Stimulated activated CD8-positive, alpha-beta memory T cell treated with anti-CD3 and anti-CD28 coated beads, Interleukin-2, amount 100 ng/mL, for 1 hour (primary cell): ENCODE measurements around the gene ATAD2B.
"Not testable (repeated sequence)": the region's sequence is repeated elsewhere in the genome, so short reads cannot be mapped to it uniquely, and the experiment has no call there.

ENCODE experiments used
- DNase-seq, 2 donors: peaks; one replicate each; pipeline ENCODE4 v3.0.0-alpha.2; 2020; ENCODE audit warnings: low read depth in 2 of 2

The ATAD2B gene

GRCh38 chr2:23791030-23791429, 135.9 kb downstream of the ATAD2B start:
- no peak for DNase-seq

- no peak for DNase-seq
Observed at GRCh38 chr2:23789012-23789411, 137.9 kb downstream of the ATAD2B start.

- DNase-seq = no peak
Observed at GRCh38 chr2:23788100-23788499, 138.8 kb downstream of the ATAD2B start.

DNA sequence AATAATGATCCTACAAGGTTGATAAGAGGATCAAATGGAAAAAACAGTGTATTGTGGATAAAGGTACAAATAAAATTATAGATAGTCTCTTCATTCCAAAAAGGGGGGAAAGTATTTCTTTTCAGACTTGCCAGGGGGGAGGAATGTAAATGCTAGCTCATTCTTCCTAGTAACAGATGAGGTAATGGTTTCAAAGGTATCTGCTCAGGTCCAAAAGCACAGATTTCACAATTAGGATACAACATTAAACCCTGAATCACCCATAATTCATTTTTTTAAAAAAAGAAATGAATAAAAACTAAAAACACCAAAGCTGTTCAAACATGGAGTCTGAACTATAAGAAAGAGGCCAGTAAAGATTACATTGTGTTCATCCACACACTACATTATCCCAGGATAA, 142.0 kb downstream of the ATAD2B start:
- no peak for DNase-seq

- DNase-seq = no peak
Observed at GRCh38 chr2:23782646-23783045, 144.3 kb downstream of the ATAD2B start.

DNA sequence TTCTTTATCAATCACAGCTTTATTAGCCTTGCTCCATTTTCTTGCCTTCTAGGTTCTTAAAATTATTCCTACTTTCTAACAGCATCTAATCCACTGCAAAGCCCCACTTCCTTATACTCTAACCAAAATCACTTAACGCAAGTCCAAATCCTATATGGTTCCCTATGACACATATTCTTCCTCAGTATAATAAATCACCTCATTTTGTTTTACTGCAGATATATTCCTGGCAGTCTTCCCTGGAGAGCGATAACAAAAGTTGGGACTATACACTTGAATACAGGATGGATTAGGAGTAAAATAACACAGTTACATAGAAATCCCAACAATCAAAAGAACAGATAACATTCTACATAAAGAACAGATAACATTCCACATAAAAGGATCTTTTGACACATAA, 144.8 kb downstream of the ATAD2B start:
- no peak for DNase-seq

- DNase-seq = not testable (repeated sequence)
Observed at GRCh38 chr2:23780465-23780864, 146.5 kb downstream of the ATAD2B start.

- DNase-seq = no peak
Observed at GRCh38 chr2:23777826-23778225, 149.1 kb downstream of the ATAD2B start.

DNA sequence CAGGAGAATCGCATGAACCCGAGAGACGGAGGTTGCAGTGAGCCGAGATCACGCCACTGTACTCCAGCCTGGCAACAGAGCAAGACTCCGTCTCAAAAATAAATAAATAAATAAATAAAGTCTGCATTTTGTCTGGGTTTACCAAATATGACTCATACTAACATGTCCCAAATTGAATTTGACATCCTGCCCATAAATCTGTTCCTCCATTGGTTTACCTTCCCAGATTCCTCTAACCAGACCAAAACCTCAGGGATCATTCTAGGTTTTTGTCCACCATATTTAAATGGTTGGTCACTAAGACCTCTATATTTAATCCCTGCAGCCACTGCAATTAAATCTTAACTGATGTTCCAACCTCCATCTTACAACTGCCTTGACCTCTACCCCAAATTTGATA, 150.9 kb downstream of the ATAD2B start:
- no peak for DNase-seq

DNA sequence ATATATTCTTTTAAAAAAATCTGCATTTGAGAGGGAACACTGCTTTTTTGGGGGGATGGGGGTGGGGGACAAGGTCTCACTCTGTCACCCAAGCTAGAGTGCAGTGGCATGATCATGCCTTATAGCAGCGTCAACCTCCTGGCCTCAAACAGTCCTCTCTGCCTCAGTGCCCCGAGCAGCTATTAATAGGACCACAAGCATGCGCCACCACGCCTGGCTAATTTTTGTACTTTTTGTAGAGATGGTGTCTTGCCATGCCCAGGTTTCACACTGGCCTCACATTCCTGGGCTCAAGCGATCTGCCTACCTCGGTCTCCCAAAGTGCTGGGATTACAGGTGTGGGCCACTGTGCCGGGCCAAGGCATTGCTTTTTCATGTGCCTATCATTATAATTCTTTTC, 154.2 kb downstream of the ATAD2B start:
- DNase-seq = no peak

DNA sequence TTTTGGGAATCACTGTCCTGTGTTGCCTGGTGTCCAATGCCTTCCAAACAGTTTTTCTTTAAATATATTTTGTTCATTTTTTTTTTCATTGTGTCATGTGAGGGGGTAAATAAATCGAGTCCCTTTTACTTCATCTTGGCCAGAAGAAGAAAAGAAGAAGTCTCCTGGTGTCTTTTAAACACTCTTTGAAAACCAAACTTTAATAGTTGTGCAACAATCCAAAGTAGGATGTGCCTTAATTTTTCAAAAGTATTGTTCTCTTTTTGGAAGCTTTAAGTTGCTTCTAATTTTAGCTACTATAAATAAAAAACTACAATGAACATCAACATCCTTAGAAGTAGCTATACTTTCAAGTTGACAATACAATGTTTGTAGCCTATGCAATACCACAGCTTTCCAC, 154.9 kb downstream of the ATAD2B start:
- DNase-seq = no peak

- DNase-seq = no peak
Observed at GRCh38 chr2:23769364-23769763, 157.6 kb downstream of the ATAD2B start.

DNA sequence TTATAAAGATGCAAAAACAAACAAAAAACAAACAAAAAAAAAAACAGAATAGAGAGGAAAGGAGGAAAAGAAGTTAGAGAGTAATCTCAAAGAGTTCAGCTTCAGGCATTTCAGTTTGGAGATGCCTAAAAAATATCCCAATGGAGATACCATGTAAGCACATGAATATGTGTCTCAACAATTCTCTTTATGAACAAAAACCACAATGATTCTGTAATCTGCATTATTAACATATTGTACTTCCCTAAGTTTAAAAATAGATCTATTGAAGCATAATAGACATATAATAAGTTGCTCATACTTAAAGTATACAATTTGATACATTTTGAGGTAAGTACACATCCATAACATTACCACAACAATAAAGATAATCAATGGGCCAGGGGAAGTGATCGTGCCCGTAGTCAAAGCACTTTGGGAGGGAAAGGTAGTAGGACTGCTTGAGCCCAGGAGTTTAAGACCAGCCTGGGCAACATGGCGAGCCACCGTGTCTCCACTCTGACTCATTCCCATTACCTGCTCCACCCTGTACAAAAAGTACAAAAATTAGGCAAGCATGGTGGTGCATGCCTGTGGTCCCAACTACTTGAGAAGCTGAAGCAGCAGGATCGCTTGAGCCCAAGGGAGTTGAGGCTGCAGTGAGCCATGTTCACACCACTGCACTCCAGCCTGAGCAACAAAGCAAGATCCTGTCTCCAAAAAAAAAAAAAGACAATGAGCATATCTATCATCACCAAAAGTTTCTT, 158.9 kb downstream of the ATAD2B start:
- no peak for DNase-seq

DNA sequence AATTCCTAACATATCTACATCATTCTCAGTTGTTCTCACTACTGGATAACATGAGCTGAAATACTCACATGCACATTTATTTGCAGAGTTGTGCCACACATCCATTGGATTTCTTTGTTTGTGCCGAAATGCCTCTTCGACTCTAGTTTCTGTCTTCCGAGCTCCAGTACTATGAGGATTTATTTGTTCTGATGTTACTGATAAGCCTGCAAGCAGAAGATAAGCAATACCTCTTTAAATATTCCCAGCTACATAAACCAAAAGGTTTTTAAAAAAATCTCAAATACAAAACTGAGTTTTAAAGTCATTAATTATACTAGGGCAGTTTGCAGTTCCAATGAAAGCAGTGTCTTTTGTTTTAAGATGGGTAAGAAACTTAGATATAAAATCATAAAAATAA, 164.8 kb downstream of the ATAD2B start:
- DNase-seq = no peak

DNA sequence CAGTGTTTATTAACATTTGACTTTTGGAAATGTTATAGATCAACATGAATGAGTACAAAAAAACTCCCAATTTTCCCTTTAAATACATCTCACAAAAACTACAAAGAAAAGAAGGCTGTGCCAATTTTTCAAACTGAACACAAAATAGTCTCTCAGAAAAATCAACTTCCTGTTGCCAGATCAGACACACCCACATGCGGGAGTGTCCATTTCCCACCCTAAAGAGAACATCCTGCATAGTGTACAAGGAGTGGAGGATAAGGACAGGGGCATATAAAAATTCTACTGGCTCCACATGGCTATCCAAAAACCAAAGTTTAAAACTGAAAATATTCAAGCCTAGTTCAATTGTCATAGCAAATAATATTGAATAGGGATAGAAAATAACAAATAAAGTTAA, 165.3 kb downstream of the ATAD2B start:
- DNase-seq = no peak

DNA sequence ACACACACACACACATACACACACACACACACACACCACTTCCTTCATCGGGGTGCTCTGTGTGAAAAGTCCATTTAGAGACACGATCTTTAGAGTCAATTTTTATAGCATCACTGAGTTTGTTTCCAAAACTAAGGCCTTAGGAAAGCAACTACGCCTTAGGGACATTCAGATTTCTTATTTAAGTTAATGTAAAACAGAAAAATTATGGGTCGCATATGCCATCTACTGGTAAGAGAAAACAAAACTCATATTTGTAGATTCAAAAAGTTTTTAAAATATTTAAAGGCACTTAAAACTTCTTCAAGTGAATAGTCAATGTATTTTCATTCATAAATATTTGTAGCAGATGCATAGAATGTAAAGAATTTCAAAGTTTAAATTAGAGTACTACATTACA, 166.2 kb downstream of the ATAD2B start:
- DNase-seq = no peak

DNA sequence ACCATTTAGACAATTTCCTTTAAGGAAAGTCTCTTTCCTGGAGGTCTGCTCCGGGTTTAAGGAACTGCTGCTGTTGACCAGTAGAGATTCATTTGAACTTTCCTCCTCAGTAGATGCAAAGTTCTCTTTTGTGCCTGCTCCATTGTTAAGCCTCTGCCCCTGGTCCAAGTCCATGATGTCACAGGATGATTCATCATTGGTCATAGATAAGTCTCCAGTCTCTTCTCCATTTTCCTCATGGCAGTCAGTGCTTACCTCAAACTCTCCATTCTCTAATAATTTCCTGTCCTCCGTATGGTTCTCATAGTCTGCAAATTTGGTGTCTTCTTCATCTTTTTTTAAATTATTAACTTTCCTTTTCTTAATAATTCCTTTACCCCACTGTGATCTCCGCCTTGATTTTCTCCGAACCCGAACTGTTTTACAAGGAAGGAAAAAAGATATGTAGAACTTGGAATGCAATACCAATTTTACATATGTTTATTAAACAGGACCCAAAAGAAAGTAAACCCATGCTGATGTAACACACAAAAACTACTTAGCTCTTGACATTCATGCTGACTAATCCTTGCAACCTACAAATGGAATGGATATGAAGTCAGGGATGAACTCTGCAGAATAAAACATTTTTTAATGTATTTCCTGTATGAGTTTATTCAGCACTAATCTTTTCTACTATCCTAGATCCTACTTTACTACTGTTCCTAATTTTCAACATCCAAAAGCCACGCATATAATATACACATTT, 169.1 kb downstream of the ATAD2B start:
- DNase-seq = no peak

- DNase-seq = no peak
Observed at GRCh38 chr2:23756593-23757292, 170.2 kb downstream of the ATAD2B start.

GRCh38 chr2:23754970-23755369, 172.0 kb downstream of the ATAD2B start:
- DNase-seq = no peak

DNA sequence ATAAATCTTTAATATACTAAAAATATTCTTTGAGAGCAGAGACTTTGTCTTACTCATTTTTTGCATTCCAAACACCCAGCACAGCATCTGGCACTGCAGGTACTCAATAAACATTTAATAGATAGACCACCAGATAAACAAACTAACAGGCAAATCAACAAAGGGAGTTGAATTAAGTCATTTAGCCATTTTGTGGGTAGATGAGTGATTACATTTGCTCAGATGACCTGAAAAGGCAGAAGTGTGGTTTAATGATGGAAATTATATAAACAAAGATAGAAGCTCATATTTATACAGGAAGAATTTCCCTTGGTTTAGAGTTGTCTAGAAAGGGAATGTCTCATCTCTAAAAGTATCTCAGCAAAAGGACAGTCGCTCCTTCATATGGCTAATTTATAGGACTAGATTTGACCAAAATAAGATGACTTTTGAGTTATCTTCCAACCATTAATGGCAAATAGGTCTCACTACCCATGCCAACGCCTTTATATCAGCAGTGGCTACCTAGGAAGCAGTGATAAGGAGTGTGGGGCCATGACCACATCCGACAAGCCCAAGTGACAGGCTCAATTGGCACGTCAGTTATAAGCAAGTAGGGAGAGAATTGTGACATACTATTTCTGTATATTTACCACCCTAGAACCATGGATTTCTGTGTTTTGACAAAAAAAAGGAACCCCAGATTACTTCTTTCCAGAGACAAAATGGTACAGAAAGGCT, 173.5 kb downstream of the ATAD2B start:
- DNase-seq = no peak

GRCh38 chr2:23751747-23752265, 175.1 kb downstream of the ATAD2B start:
- DNase-seq = no peak
